Suprapubic skin (tissue), 4 donors: ENCODE results near the gene ZFHX3. TPM values are rescaled to one million over a fixed set of nuclear protein-coding genes. Genes with fewer than 3 reads are reported as not detected.

ENCODE experiments used
- DNase-seq, 2 donors: peaks; one replicate each; pipeline ENCODE4 v3.0.0-alpha.2; 2019; ENCODE audit warnings: low spot score in 2 of 2
- H3K27ac ChIP-seq: fragments of 200-600 bp; sonication (generic); one replicate; pipeline ENCODE4 v1.5.1; 2019
- H3K27me3 ChIP-seq: fragments of 200-600 bp; sonication (generic); one replicate; pipeline ENCODE4 v1.5.1; 2019
- H3K36me3 ChIP-seq: fragments of 200-600 bp; sonication (generic); one replicate; pipeline ENCODE4 v1.5.1; 2019
- H3K4me1 ChIP-seq: fragments of 200-600 bp; sonication (generic); one replicate; pipeline ENCODE4 v1.5.1; 2019
- H3K4me3 ChIP-seq: fragments of 200-600 bp; sonication (generic); one replicate; pipeline ENCODE4 v1.5.1; 2019; ENCODE audit warnings: mild to moderate bottlenecking
- H3K9me3 ChIP-seq: fragments of 200-600 bp; sonication (generic); one replicate; pipeline ENCODE4 v1.5.1; 2019
- CTCF ChIP-seq, 2 donors: fragments of 200-600 bp in 1 of 2; fragments of 450-650 bp in 1 of 2; sonication (generic) in 1 of 2; IDR thresholded peaks; one replicate each; pipeline ENCODE4 v1.5.1; 2016 to 2019; ENCODE audit warnings: antibody characterized with exemption in 2 of 2, mild to moderate bottlenecking in 1 of 2, moderate library complexity in 1 of 2
- EP300 ChIP-seq: sonication (generic); formaldehyde crosslinking; IDR thresholded peaks from one replicate; pipeline ENCODE4 v1.6.1; 2017; ENCODE audit warnings: antibody characterized with exemption
- POLR2A ChIP-seq, 2 donors: fragments of 450-650 bp; IDR thresholded peaks; one replicate each; pipeline ENCODE4 v1.6.1; 2017; ENCODE audit warnings: antibody characterized with exemption in 2 of 2, mild to moderate bottlenecking in 2 of 2, moderate library complexity in 2 of 2
- POLR2AphosphoS5 ChIP-seq, 3 donors: sonication (generic); formaldehyde crosslinking; IDR thresholded peaks; one replicate each; pipeline ENCODE4 v1.6.1; 2017; ENCODE audit warnings: antibody characterized with exemption in 3 of 3
- WGBS: methylation state at CpG from one replicate; pipeline ENCODE4 v1.1.5; 2018; 5-methylcytosine and 5-hydroxymethylcytosine counted together
- total RNA-seq, 4 donors: library from RNA; depleted of rRNA; stranded (reverse); fragments of >200 nt; gene quantifications; one replicate each; pipeline ENCODE4 v1.1.0, GENCODE V29; 2016

The ZFHX3 gene
- total RNA-seq, 4 donors from 2014 or later = 10.4 to 16.1 (median 12.8) TPM

GRCh38 chr16:73093146-73094144 lies 45.5 kb upstream of the ZFHX3 start:
- 76% methylated on average over 31 of the region's 32 CpGs for WGBS

GRCh38 chr16:73092236-73092781 lies 44.4 kb upstream of the ZFHX3 start:
- peaks cover 4% of the 10 kb centered on the region for H3K4me1 ChIP-seq
- no peak overlapping the region for H3K4me3 ChIP-seq
- peaks cover 12% of the 10 kb centered on the region for H3K27me3 ChIP-seq
- WGBS = 82% methylated on average over 16 of the region's 16 CpGs
- no peaks in the 10 kb centered on the region for H3K9me3 ChIP-seq
- no peak overlapping the region for H3K27ac ChIP-seq
- no peak for DNase-seq
- TF ChIP-seq EP300 (no peak), POLR2A (IDR thresholded peaks at IDR 0.05) (no peak), CTCF (IDR thresholded peaks at IDR 0.05) (no peak), POLR2AphosphoS5 (IDR thresholded peaks at IDR 0.05) (no peak)
- no peaks in the 10 kb centered on the region for H3K36me3 ChIP-seq

More at GRCh38 chr16:73093146-73094144, 45.5 kb upstream of the ZFHX3 start:
- Histone ChIP-seq H3K27me3 (peaks cover 16% of the 10 kb centered on the region), H3K27ac (no peak overlapping the region), H3K36me3 (no peaks in the 10 kb centered on the region), H3K4me3 (no peak overlapping the region), H3K4me1 (peaks cover 4% of the 10 kb centered on the region), H3K9me3 (no peaks in the 10 kb centered on the region)
- TF ChIP-seq EP300 = no peak
- no peak for DNase-seq

GRCh38 chr16:73091174-73091573 lies 43.2 kb upstream of the ZFHX3 start:
- no peak for DNase-seq
- H3K27me3 ChIP-seq = peaks cover 12% of the 10 kb centered on the region
- peaks cover 4% of the 10 kb centered on the region for H3K4me1 ChIP-seq
- WGBS = 90% methylated on average over 8 of the region's 8 CpGs
- H3K4me3 ChIP-seq = no peak overlapping the region
- H3K36me3 ChIP-seq = no peaks in the 10 kb centered on the region
- no peaks in the 10 kb centered on the region for H3K9me3 ChIP-seq
- H3K27ac ChIP-seq = no peak overlapping the region
- no peak for TF ChIP-seq POLR2A (IDR thresholded peaks at IDR 0.05)
- no peak for TF ChIP-seq CTCF (IDR thresholded peaks at IDR 0.05)
- no peak for TF ChIP-seq POLR2AphosphoS5 (IDR thresholded peaks at IDR 0.05)
- no peak for TF ChIP-seq EP300

GRCh38 chr16:73089420-73089819 lies 41.5 kb upstream of the ZFHX3 start:
- peaks cover 4% of the 10 kb centered on the region for H3K27me3 ChIP-seq
- no peak for DNase-seq
- H3K4me1 ChIP-seq = no peaks in the 10 kb centered on the region
- WGBS = 78% methylated on average over 3 of the region's 3 CpGs
- H3K9me3 ChIP-seq = no peaks in the 10 kb centered on the region
- no peak overlapping the region for H3K27ac ChIP-seq
- no peak overlapping the region for H3K4me3 ChIP-seq
- no peaks in the 10 kb centered on the region for H3K36me3 ChIP-seq
- TF ChIP-seq EP300 = no peak
- TF ChIP-seq CTCF (IDR thresholded peaks at IDR 0.05) = no peak
- TF ChIP-seq POLR2A (IDR thresholded peaks at IDR 0.05) = no peak
- no peak for TF ChIP-seq POLR2AphosphoS5 (IDR thresholded peaks at IDR 0.05)

- H3K36me3 ChIP-seq = no peaks in the 10 kb centered on the region
- 78% methylated on average over 4 of the region's 4 CpGs for WGBS
- no peaks in the 10 kb centered on the region for H3K9me3 ChIP-seq
- no peaks in the 10 kb centered on the region for H3K4me1 ChIP-seq
- DNase-seq = no peak
- H3K27ac ChIP-seq = no peak overlapping the region
- H3K4me3 ChIP-seq = no peak overlapping the region
- no peaks in the 10 kb centered on the region for H3K27me3 ChIP-seq
- TF ChIP-seq POLR2AphosphoS5 (IDR thresholded peaks at IDR 0.05) (no peak), EP300 (no peak), POLR2A (IDR thresholded peaks at IDR 0.05) (no peak), CTCF (IDR thresholded peaks at IDR 0.05) (no peak)
Observed at GRCh38 chr16:73086108-73086507, 38.2 kb upstream of the ZFHX3 start.
